ENCODE data around the gene CAPRIN1.
"Not testable (repeated sequence)": the region's sequence is repeated elsewhere in the genome, so short reads cannot be mapped to it uniquely, and the experiment has no call there.

CAPRIN1 gene

DNA sequence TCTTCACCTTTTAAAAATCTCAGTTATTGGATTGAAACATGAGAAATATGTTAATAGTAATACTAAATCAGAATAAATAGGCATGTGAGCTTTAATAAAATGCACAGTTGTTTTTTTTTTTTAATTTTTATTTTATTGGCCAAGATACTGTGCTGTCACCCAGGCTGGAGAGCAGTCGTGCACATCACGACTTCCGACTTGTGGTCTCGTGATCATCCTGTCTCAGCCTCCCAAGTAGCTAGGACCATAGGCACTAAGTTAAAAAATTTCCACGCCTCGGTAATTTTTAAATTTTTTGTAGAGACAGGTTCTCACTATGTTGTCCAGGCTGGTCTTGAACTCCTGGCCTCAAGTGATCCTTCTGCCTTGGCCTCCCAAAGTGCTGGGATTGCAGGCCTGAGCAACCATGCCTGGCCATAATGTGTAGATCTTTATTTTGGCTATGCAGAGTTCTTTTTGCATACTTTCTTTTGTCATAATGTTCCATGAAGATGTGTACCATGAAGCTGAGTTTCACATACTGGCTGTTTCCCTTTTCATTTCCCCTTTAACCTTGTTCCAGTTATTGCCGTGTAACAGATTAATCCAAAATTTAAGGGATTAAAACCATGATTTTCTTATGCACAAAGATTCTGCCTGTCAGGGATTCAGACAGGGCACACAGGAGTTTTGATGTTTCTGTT is 16.0 kb downstream of the CAPRIN1 start:
- peaks cover 13% of the 10 kb centered on the region for H3K36me3 ChIP-seq (ENCODE audit: insufficient read depth, low read length)
- H2AFZ ChIP-seq (ENCODE audit: low read length, unreplicated experiment): no peak overlapping the region
- H3K27ac ChIP-seq (ENCODE audit: low read depth, low read length): peak overlapping the region; percentile 40
- no peaks in the 10 kb centered on the region for H3K27me3 ChIP-seq (ENCODE audit: insufficient read depth, low read length)
- peaks cover 37% of the 10 kb centered on the region for H3K4me1 ChIP-seq (ENCODE audit: control insufficient read depth, insufficient read depth, low read length, unreplicated experiment)
- H3K79me2 ChIP-seq (ENCODE audit: control insufficient read depth, insufficient read depth, low read length, unreplicated experiment): peaks cover 89% of the 10 kb centered on the region
- no peak overlapping the region for H3K4me3 ChIP-seq (ENCODE audit: low read depth, low read length)

- Histone ChIP-seq H3K79me2 (ENCODE audit: control insufficient read depth, insufficient read depth, low read length, unreplicated experiment) (peaks cover 89% of the 10 kb centered on the region), H2AFZ (ENCODE audit: low read length, unreplicated experiment) (no peak overlapping the region), H3K27ac (ENCODE audit: low read depth, low read length) (peak overlapping the region; percentile 40; the same call in 1 of the 2 replicates), H3K4me1 (ENCODE audit: control insufficient read depth, insufficient read depth, low read length, unreplicated experiment) (peaks cover 42% of the 10 kb centered on the region), H3K27me3 (ENCODE audit: insufficient read depth, low read length) (no peaks in the 10 kb centered on the region), H3K4me3 (ENCODE audit: low read depth, low read length) (no peak overlapping the region), H3K36me3 (ENCODE audit: insufficient read depth, low read length) (peaks cover 18% of the 10 kb centered on the region)
Observed at GRCh38 chr11:34068111-34068510, 16.6 kb downstream of the CAPRIN1 start.

DNA sequence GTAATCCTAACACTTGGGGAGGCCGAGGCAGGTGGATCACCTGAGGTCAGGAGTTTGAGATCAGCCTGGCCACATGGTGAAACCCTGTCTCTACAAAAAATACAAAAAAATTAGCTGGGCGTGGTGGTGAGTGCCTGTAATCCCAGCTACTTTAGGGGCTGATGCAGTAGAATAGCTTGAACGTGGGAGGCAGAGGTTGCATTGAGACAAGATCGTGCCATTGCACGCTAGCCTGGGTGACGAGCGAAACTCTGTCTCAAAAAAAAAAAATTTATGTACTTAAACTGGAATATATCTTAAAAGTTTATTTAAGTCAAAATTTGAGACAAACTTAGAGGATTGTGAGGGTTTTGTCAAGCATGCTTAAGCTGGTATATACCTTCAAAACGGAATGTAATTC is 19.8 kb downstream of the CAPRIN1 start:
- H3K27ac ChIP-seq (ENCODE audit: low read depth, low read length); H2AFZ ChIP-seq (ENCODE audit: low read length, unreplicated experiment); H3K4me3 ChIP-seq (ENCODE audit: low read depth, low read length); H3K27me3 ChIP-seq (ENCODE audit: insufficient read depth, low read length): not testable (repeated sequence)
- Histone ChIP-seq H3K79me2 (ENCODE audit: control insufficient read depth, insufficient read depth, low read length, unreplicated experiment) (peaks cover 81% of the 10 kb centered on the region), H3K4me1 (ENCODE audit: control insufficient read depth, insufficient read depth, low read length, unreplicated experiment) (peaks cover 46% of the 10 kb centered on the region), H3K36me3 (ENCODE audit: insufficient read depth, low read length) (peaks cover 24% of the 10 kb centered on the region)

DNA sequence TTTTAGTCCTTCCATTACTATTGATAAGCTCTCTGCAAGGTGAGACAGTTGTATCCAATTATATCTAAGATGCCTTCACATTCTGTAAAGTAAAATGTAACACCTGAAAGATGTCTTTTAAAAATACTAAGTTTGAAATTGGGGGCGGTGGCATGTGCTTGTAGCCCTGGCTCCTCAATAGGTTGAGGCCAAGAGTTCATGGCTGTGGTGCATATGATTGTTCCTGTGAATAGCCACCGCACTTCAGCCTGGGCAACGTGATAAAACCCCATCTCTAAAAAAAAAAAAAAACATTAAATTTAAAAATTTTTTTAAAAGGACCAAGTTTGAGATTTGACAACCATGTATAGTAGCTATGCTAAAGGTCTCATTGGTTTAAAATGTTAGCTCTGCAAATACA is 20.5 kb downstream of the CAPRIN1 start:
- Histone ChIP-seq H3K27ac (ENCODE audit: low read depth, low read length) (no peak overlapping the region), H3K36me3 (ENCODE audit: insufficient read depth, low read length) (peaks cover 28% of the 10 kb centered on the region), H2AFZ (ENCODE audit: low read length, unreplicated experiment) (no peak overlapping the region), H3K79me2 (ENCODE audit: control insufficient read depth, insufficient read depth, low read length, unreplicated experiment) (peaks cover 84% of the 10 kb centered on the region), H3K4me1 (ENCODE audit: control insufficient read depth, insufficient read depth, low read length, unreplicated experiment) (peaks cover 46% of the 10 kb centered on the region), H3K27me3 (ENCODE audit: insufficient read depth, low read length) (no peaks in the 10 kb centered on the region), H3K4me3 (ENCODE audit: low read depth, low read length) (no peak overlapping the region)

GRCh38 chr11:34072832-34073231 is 21.3 kb downstream of the CAPRIN1 start:
- H3K36me3 ChIP-seq (ENCODE audit: insufficient read depth, low read length): peaks cover 34% of the 10 kb centered on the region
- H3K27ac ChIP-seq (ENCODE audit: low read depth, low read length): 0 out of 2 replicates have a peak overlapping the region, but pooled peaks have one; percentile 0
- H3K4me3 ChIP-seq (ENCODE audit: low read depth, low read length): no peak overlapping the region
- H2AFZ ChIP-seq (ENCODE audit: low read length, unreplicated experiment): no peak overlapping the region
- no peaks in the 10 kb centered on the region for H3K27me3 ChIP-seq (ENCODE audit: insufficient read depth, low read length)
- H3K4me1 ChIP-seq (ENCODE audit: control insufficient read depth, insufficient read depth, low read length, unreplicated experiment): peaks cover 38% of the 10 kb centered on the region
- H3K79me2 ChIP-seq (ENCODE audit: control insufficient read depth, insufficient read depth, low read length, unreplicated experiment): peaks cover 84% of the 10 kb centered on the region

DNA sequence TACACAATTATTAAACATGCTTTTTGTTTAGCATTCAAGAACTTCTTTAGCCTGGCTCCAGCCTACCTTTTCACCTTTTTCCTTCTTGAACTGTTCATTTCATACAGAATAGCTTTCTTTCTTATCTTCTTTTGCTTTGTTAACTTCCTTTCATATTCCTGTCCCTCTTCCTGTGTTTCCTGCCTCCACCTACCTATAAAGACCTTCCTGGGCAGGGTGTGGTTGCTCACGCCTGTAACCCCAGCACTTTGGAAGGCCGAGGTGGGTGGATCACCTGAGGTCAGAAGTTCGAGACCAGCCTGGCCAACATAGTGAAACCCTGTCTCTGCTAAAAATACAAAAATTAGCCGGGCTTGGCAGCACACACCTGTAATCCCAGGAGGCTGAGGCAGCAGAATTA is 22.9 kb downstream of the CAPRIN1 start:
- peaks cover 28% of the 10 kb centered on the region for H3K4me1 ChIP-seq (ENCODE audit: control insufficient read depth, insufficient read depth, low read length, unreplicated experiment)
- H3K27me3 ChIP-seq (ENCODE audit: insufficient read depth, low read length): no peaks in the 10 kb centered on the region
- H3K4me3 ChIP-seq (ENCODE audit: low read depth, low read length): no peak overlapping the region
- H3K36me3 ChIP-seq (ENCODE audit: insufficient read depth, low read length): peaks cover 49% of the 10 kb centered on the region
- H3K27ac ChIP-seq (ENCODE audit: low read depth, low read length): peak overlapping the region; percentile 76
- no peak overlapping the region for H2AFZ ChIP-seq (ENCODE audit: low read length, unreplicated experiment)
- peaks cover 84% of the 10 kb centered on the region for H3K79me2 ChIP-seq (ENCODE audit: control insufficient read depth, insufficient read depth, low read length, unreplicated experiment)

DNA sequence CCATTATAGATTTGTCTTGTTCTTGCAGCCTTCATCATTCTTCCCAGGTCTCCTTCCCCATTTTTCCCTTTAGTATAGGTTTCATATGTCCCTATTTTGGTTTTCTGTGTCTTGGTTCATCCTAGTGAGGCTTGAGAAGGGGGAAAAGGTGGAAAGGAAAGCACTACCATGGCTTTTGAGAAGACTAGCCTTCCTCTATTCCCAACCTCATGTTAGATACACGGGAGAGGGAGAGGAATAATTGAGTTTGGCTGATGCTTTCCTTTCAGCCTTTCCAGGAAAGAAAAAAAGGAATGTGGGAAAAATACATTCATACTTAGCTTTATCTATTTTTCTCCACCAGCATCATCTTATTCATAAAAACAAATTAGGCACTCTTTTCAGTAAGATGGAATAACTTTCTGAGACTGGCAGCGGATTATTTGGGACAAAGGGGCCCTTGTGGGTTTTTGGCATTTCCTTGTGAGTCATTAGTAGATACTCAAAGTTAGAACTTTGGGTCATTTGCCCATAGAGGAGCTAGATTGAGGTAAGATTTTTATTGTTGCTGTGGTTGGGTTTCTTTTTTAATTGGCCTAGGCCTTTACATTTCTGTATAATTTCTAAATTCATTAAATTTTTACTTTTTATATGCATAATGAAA is 23.8 kb downstream of the CAPRIN1 start:
- H3K27me3 ChIP-seq (ENCODE audit: insufficient read depth, low read length): no peaks in the 10 kb centered on the region
- peaks cover 55% of the 10 kb centered on the region for H3K36me3 ChIP-seq (ENCODE audit: insufficient read depth, low read length)
- no peak overlapping the region for H2AFZ ChIP-seq (ENCODE audit: low read length, unreplicated experiment)
- peaks cover 82% of the 10 kb centered on the region for H3K79me2 ChIP-seq (ENCODE audit: control insufficient read depth, insufficient read depth, low read length, unreplicated experiment)
- peaks cover 28% of the 10 kb centered on the region for H3K4me1 ChIP-seq (ENCODE audit: control insufficient read depth, insufficient read depth, low read length, unreplicated experiment)
- peak overlapping the region; percentile 57 for H3K4me3 ChIP-seq (ENCODE audit: low read depth, low read length)
- H3K27ac ChIP-seq (ENCODE audit: low read depth, low read length): peak overlapping the region; percentile 76

- Histone ChIP-seq H3K36me3 (ENCODE audit: insufficient read depth, low read length) (peaks cover 67% of the 10 kb centered on the region), H3K4me1 (ENCODE audit: control insufficient read depth, insufficient read depth, low read length, unreplicated experiment) (peaks cover 14% of the 10 kb centered on the region), H3K4me3 (ENCODE audit: low read depth, low read length) (no peak overlapping the region), H3K27me3 (ENCODE audit: insufficient read depth, low read length) (no peaks in the 10 kb centered on the region), H3K27ac (ENCODE audit: low read depth, low read length) (no peak overlapping the region), H3K79me2 (ENCODE audit: control insufficient read depth, insufficient read depth, low read length, unreplicated experiment) (peaks cover 73% of the 10 kb centered on the region), H2AFZ (ENCODE audit: low read length, unreplicated experiment) (no peak overlapping the region)
Observed at GRCh38 chr11:34080609-34081008, 29.1 kb downstream of the CAPRIN1 start.

GRCh38 chr11:34084637-34085036 is 33.1 kb downstream of the CAPRIN1 start:
- peaks cover 50% of the 10 kb centered on the region for H3K36me3 ChIP-seq (ENCODE audit: insufficient read depth, low read length)

GRCh38 chr11:34086554-34087283 is 35.2 kb downstream of the CAPRIN1 start:
- H3K27me3 ChIP-seq (ENCODE audit: insufficient read depth, low read length): no peaks in the 10 kb centered on the region
- peaks cover 44% of the 10 kb centered on the region for H3K79me2 ChIP-seq (ENCODE audit: control insufficient read depth, insufficient read depth, low read length, unreplicated experiment)
- H3K27ac ChIP-seq (ENCODE audit: low read depth, low read length): peak overlapping the region; percentile 52
- H2AFZ ChIP-seq (ENCODE audit: low read length, unreplicated experiment): no peak overlapping the region
- peaks cover 6% of the 10 kb centered on the region for H3K4me1 ChIP-seq (ENCODE audit: control insufficient read depth, insufficient read depth, low read length, unreplicated experiment)
- peaks cover 57% of the 10 kb centered on the region for H3K36me3 ChIP-seq (ENCODE audit: insufficient read depth, low read length)
- H3K4me3 ChIP-seq (ENCODE audit: low read depth, low read length): no peak overlapping the region

More at GRCh38 chr11:34084637-34085036, 33.1 kb downstream of the CAPRIN1 start:
- H3K4me1 ChIP-seq (ENCODE audit: control insufficient read depth, insufficient read depth, low read length, unreplicated experiment): peaks cover 6% of the 10 kb centered on the region
- peak overlapping the region; percentile 23; the same call in 1 of the 2 replicates for H3K27ac ChIP-seq (ENCODE audit: low read depth, low read length)
- no peak overlapping the region for H3K4me3 ChIP-seq (ENCODE audit: low read depth, low read length)
- peaks cover 49% of the 10 kb centered on the region for H3K79me2 ChIP-seq (ENCODE audit: control insufficient read depth, insufficient read depth, low read length, unreplicated experiment)
- H3K27me3 ChIP-seq (ENCODE audit: insufficient read depth, low read length): no peaks in the 10 kb centered on the region
- H2AFZ ChIP-seq (ENCODE audit: low read length, unreplicated experiment): no peak overlapping the region

Measured in ACC112 (cell line).